Measurements from ENCODE around the gene TTLL3.

- TF ChIP-seq, protein P1, sequence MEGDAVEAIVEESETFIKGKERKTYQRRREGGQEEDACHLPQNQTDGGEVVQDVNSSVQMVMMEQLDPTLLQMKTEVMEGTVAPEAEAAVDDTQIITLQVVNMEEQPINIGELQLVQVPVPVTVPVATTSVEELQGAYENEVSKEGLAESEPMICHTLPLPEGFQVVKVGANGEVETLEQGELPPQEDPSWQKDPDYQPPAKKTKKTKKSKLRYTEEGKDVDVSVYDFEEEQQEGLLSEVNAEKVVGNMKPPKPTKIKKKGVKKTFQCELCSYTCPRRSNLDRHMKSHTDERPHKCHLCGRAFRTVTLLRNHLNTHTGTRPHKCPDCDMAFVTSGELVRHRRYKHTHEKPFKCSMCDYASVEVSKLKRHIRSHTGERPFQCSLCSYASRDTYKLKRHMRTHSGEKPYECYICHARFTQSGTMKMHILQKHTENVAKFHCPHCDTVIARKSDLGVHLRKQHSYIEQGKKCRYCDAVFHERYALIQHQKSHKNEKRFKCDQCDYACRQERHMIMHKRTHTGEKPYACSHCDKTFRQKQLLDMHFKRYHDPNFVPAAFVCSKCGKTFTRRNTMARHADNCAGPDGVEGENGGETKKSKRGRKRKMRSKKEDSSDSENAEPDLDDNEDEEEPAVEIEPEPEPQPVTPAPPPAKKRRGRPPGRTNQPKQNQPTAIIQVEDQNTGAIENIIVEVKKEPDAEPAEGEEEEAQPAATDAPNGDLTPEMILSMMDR (optimal IDR thresholded peaks at IDR 0.05 in 1 of 3, IDR thresholded peaks at IDR 0.05 in 1 of 3, conservative IDR thresholded peaks at IDR 0.05 in 1 of 3; ENCODE audit: extremely low read depth in 1 of 3, insufficient read depth in 2 of 3, low read length in 3 of 3), result no peak
- no peak for TF ChIP-seq EZH2 (IDR thresholded peaks at IDR 0.05; ENCODE audit: low read length)
Observed at GRCh38 chr3:9864200-9864927, 54.3 kb downstream of the TTLL3 start.
